CD1c-positive myeloid dendritic cell (primary cell): ENCODE results near the gene FAM184A.

Experiments used
- DNase-seq: peaks from one replicate; pipeline ENCODE4 v3.0.0-alpha.2; 2016; ENCODE audit errors: extremely low spot score

Gene FAM184A

DNA sequence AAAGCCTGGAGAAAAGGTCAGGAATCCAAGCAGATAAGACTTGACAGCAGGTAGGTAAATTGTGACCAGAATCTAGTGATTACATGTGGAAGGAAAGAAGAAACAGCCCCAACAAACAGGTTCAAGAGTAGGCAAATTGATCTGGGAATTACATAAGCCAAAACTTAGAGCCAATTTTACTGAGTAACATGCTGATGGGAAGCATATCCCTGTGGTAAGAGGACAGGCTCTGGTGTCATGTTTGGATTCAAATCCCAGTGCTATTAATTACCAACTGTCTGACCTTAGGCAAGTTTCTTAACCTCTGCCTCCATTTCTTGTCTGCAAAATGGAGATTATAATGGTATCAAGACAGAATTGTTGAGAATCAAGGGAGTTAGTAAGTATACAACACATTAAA lies 163.9 kb downstream of the FAM184A start:
- DNase-seq: no peak

DNA sequence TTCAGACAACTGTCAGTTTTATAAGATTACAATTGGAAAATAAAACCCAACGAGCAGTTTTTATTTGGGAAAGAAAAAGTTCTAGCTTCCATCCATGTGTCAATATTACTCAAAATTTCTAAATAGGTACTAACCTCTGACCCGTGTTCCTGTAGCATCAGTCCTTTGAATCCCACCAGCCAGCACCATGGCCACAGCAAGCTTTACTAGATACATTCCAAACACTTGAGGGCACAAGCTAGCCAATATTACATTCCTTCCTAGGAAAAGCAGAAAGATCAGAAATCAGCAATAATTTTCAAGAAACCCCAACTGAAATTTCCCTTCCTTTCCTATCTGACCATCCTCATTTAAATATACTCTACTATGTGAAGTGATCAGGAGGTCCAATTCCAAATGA lies 165.3 kb downstream of the FAM184A start:
- no peak for DNase-seq

DNA sequence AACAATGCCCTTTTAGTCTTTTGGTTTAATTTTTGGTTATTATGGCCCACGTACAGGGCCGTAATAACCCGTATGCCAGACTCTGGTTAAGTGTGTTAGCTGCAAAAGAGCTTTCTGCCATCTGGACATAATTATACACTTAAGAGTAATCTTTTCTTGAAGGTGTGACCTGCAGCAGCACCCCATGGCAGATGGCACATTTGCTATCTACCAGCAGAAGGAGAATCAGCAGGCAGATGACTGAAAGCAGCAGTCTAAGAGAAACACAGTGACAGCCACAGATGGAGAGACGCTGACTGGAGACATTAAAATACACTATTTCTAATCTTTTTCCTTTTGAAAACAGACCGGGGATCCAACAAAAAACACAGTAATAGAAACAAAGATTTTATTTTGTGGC lies 165.8 kb downstream of the FAM184A start:
- no peak for DNase-seq
